GM12878 (cell line): ENCODE results near the gene OPCML. TPM values are rescaled to one million over a fixed set of nuclear protein-coding genes. Genes with fewer than 3 reads are reported as not detected.

Experiments
- ATAC-seq: fragments of 200-7000 bp; cut with Tn5 transposase; 3 replicates; pipeline ENCODE4 v1.9.1; 2020; ENCODE audit warnings: mild to moderate bottlenecking, moderate library complexity
- BruUV-seq: library from RNA; stranded (reverse); fragments of 400-500 nt; replicated peaks from 2 replicates; lab custom pipeline; 2021; lab: Mats Ljungman, UMichigan
- CTCF ChIA-PET: fragments of 300-600 bp; sonication (Branson Sonifier 250); formaldehyde crosslinking; extraction: SDS; loops from one replicate; lab custom pipeline; 2021; ENCODE audit warnings: inconsistent platforms; lab: Yijun Ruan, JAX
- POLR2A ChIA-PET: fragments of 350-600 bp; formaldehyde crosslinking; extraction: SDS; loops from one replicate; lab custom pipeline; 2021; ENCODE audit warnings: inconsistent platforms; lab: Charles Lee
- RAD21 ChIA-PET: fragments of 300-600 bp; sonication (Branson Sonifier 250); formaldehyde crosslinking; loops from one replicate; lab custom pipeline; 2023; ENCODE audit warnings: antibody characterized with exemption; ENCODE audit not compliant: unreplicated experiment; lab: Charles Lee
- SMC1A ChIA-PET: fragments of 300-600 bp; sonication (Branson Sonifier 250); formaldehyde crosslinking; loops from one replicate; lab custom pipeline; 2023; ENCODE audit not compliant: unreplicated experiment, uncharacterized antibody; lab: Charles Lee
- DNase-seq: peaks from one replicate; pipeline ENCODE4 v3.0.0-alpha.2; 2011; ENCODE audit warnings: low read depth, low spot score
- FAIRE-seq: peaks from 3 replicates; lab custom pipeline; 2011; peaks lifted over from hg19 to GRCh38; lab: Jason Lieb, UNC
- H2AFZ ChIP-seq: 2 replicates; pipeline ENCODE4 v1.6.0; 2011; ENCODE audit warnings: low read depth, low read length, control low read depth; ENCODE audit not compliant: control insufficient read depth
- H3K27ac ChIP-seq: 2 replicates; pipeline ENCODE4 v1.5.1; 2011; ENCODE audit warnings: control low read depth; ENCODE audit not compliant: control insufficient read depth, insufficient read depth
- H3K27me3 ChIP-seq, 2 experiments: replicated peaks in 1 of 2; 2 replicates each; pipeline versions ENCODE4 v1.6.0 to v1.6.1; 2011; ENCODE audit warnings: low read length in 1 of 2; ENCODE audit not compliant: control insufficient read depth in 2 of 2, insufficient read depth in 2 of 2
- H3K36me3 ChIP-seq, 2 experiments: 2 replicates each; pipeline ENCODE4 v1.5.1; 2011; ENCODE audit warnings: low read length in 1 of 2; ENCODE audit not compliant: control insufficient read depth in 2 of 2, insufficient read depth in 2 of 2
- H3K4me1 ChIP-seq: 2 replicates; pipeline ENCODE4 v1.6.1; 2011; ENCODE audit warnings: mild to moderate bottlenecking, low read length, moderate library complexity, mixed read lengths; ENCODE audit not compliant: control insufficient read depth, insufficient read depth
- H3K4me2 ChIP-seq: 2 replicates; pipeline ENCODE4 v1.6.0; 2011; ENCODE audit warnings: control low read depth; ENCODE audit not compliant: control insufficient read depth, insufficient read depth
- H3K4me3 ChIP-seq: fragments of 200-600 bp; sonication (generic); 2 replicates; pipeline ENCODE4 v1.5.1; 2016
- H3K79me2 ChIP-seq: 2 replicates; pipeline ENCODE4 v1.6.0; 2011; ENCODE audit warnings: low read length; ENCODE audit not compliant: control insufficient read depth, insufficient read depth
- H3K9ac ChIP-seq: 2 replicates; pipeline ENCODE4 v1.8.0; 2011; ENCODE audit warnings: low read length, control low read depth, mixed read lengths; ENCODE audit not compliant: control insufficient read depth, insufficient read depth
- H3K9me3 ChIP-seq: replicated peaks from 3 replicates; pipeline ENCODE4 v1.5.1; 2011; ENCODE audit warnings: mild to moderate bottlenecking, low read length; ENCODE audit not compliant: control insufficient read depth, insufficient read depth
- H4K20me1 ChIP-seq: 2 replicates; pipeline ENCODE4 v1.6.0; 2011; ENCODE audit not compliant: control insufficient read depth, insufficient read depth
- ASH2L ChIP-seq: fragments of 300-600, 200-600 bp; sonication (generic); IDR thresholded peaks from 2 replicates; pipeline ENCODE4 v1.6.1; 2017; ENCODE audit warnings: low read depth, mild to moderate bottlenecking, borderline replicate concordance
- CBFB ChIP-seq: IDR thresholded peaks from 2 replicates; pipeline ENCODE4 v1.6.1; 2016; ENCODE audit warnings: antibody characterized with exemption, low read depth
- FOXK2 ChIP-seq: fragments of 450-650 bp; IDR thresholded peaks from 2 replicates; pipeline ENCODE4 v1.6.1; 2017; ENCODE audit warnings: mild to moderate bottlenecking, moderate library complexity
- IKZF2 ChIP-seq, 2 experiments: fragments of 450-650 bp; IDR thresholded peaks; 2 replicates each; pipeline ENCODE4 v1.6.1; 2017; ENCODE audit warnings: mild to moderate bottlenecking in 2 of 2, moderate library complexity in 2 of 2
- KLF5 ChIP-seq: fragments of 450-650 bp; IDR thresholded peaks from 2 replicates; pipeline ENCODE4 v1.6.1; 2014; ENCODE audit warnings: mild to moderate bottlenecking; ENCODE audit not compliant: partially characterized antibody
- MEF2B ChIP-seq: fragments of 450-650 bp; IDR thresholded peaks from 2 replicates; pipeline ENCODE4 v1.6.1; 2018; ENCODE audit warnings: mild to moderate bottlenecking, moderate library complexity; ENCODE audit not compliant: partially characterized antibody, poor library complexity, severe bottlenecking
- POLR2A ChIP-seq: IDR thresholded peaks from 2 replicates; pipeline ENCODE4 v1.6.1; 2011; ENCODE audit warnings: low read depth, mild to moderate bottlenecking, low read length
- POU2F2 ChIP-seq: IDR thresholded peaks from 3 replicates; pipeline ENCODE4 v1.6.1; 2011; ENCODE audit warnings: low read depth, mild to moderate bottlenecking, low read length, borderline replicate concordance
- RBBP5 ChIP-seq: fragments of 200-600 bp; sonication (generic); conservative IDR thresholded peaks from 2 replicates; pipeline ENCODE4 v1.6.1; 2016
- SP1 ChIP-seq: IDR thresholded peaks from one replicate; pipeline ENCODE4 v1.6.1; 2011; ENCODE audit warnings: low read depth, low read length
- SUPT20H ChIP-seq: IDR thresholded peaks from 2 replicates; pipeline ENCODE4 v1.6.1; 2011; ENCODE audit warnings: low read depth, mild to moderate bottlenecking, low read length, moderate library complexity, borderline replicate concordance; ENCODE audit not compliant: control insufficient read depth
- ZBED1 ChIP-seq: IDR thresholded peaks from 2 replicates; pipeline ENCODE4 v1.6.1; 2016; ENCODE audit warnings: borderline replicate concordance
- WGBS: methylation state at CpG from one replicate; pipeline ENCODE4 v1.1.6; 2016; ENCODE audit warnings: low lambda C conversion rate; ENCODE audit not compliant: insufficient replicate concordance, insufficient coverage; ENCODE audit errors: missing lambda C conversion rate; 5-methylcytosine and 5-hydroxymethylcytosine counted together
- in situ Hi-C: fragments of 300-500 bp; cut with MboI; formaldehyde crosslinking; loops from 9 replicates; pipeline ENCODE4 v1.14.3; 2018; ENCODE audit warnings: mixed read lengths
- intact Hi-C: fragments of 100-400 bp; cut with micrococcal nuclease; formaldehyde crosslinking; loops from one replicate; pipeline ENCODE4 v1.14.2; 2022; ENCODE audit not compliant: unreplicated experiment
- polyA plus RNA-seq, 11 experiments: library from polyadenylated mRNA; depleted of rRNA in 4 of 11; unstranded in 6 of 11; stranded (reverse) in 5 of 11; fragments of >200 nt; fragmentation: Nextera tagmentation in 4 of 11; fragmentation: Illumina TruSeq in 1 of 11; extraction: Ambion mirVana in 4 of 11; extraction: Trizol in 1 of 11; gene quantifications; 1 replicate in 1 of 11; 2 replicates in 10 of 11; pipeline versions ENCODE4 v1.2.1 to v1.2.3, GENCODE V29; 2011 to 2016; ENCODE audit warnings: inconsistent platforms in 2 of 11, missing spikeins in 2 of 11, low read depth in 1 of 11
- total RNA-seq, 4 experiments: library from RNA; depleted of rRNA in 3 of 4; stranded (reverse); fragments of >200 nt in 3 of 4; fragmentation: Illumina TruSeq in 1 of 4; extraction: Trizol in 1 of 4; gene quantifications; 2 replicates each; pipeline versions ENCODE4 v1.2.1 to v1.2.3, GENCODE V29; 2013 to 2021
- TF ChIP-seq, protein P1 (sequence below): fragments of 450-650 bp; IDR thresholded peaks from 2 replicates; pipeline ENCODE4 v1.6.1; 2017; ENCODE audit warnings: mild to moderate bottlenecking, moderate library complexity

The OPCML gene
- total and polyA plus RNA-seq, 10 of the 15 experiments (the other 5 are each of a cell fraction or from before 2014, with no cell fraction given): 0.84 TPM; not detected in 9

DNA sequence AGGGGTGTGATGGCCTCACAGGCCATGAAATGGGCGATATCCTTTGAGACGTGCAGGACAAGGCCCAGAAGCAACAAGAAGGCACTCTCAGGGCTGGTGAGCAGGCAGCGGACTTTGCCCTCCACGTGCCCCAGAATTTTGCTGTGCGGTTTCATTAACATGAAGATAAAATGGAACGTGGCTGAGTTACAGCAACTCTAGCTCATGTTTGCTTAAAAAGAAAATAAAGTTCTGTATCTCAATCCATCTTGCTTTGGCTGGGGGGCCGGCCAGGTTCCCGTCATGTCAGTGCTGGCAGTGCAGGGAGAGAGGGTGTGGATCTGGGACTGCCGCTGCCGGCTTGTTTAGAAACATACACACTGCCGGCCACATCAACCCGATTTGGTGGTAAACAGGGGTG is 370.1 kb downstream of the OPCML start:
- BruUV-seq: no TSS peak
- Histone ChIP-seq H3K4me1 (no peaks in the 10 kb centered on the region), H3K9ac (no peak overlapping the region), H3K36me3 (no peaks in the 10 kb centered on the region)
- no peak for ATAC-seq
- TF ChIP-seq IKZF2 (IDR thresholded peaks at IDR 0.05) (no peak), CBFB (no peak), RBBP5 (no peak), MEF2B (no peak), ASH2L (no peak), ZBED1 (no peak), KLF5 (no peak), POLR2A (no peak), POU2F2 (no peak), FOXK2 (no peak), SUPT20H (no peak), SP1 (no peak)
- TF ChIP-seq, protein P1, sequence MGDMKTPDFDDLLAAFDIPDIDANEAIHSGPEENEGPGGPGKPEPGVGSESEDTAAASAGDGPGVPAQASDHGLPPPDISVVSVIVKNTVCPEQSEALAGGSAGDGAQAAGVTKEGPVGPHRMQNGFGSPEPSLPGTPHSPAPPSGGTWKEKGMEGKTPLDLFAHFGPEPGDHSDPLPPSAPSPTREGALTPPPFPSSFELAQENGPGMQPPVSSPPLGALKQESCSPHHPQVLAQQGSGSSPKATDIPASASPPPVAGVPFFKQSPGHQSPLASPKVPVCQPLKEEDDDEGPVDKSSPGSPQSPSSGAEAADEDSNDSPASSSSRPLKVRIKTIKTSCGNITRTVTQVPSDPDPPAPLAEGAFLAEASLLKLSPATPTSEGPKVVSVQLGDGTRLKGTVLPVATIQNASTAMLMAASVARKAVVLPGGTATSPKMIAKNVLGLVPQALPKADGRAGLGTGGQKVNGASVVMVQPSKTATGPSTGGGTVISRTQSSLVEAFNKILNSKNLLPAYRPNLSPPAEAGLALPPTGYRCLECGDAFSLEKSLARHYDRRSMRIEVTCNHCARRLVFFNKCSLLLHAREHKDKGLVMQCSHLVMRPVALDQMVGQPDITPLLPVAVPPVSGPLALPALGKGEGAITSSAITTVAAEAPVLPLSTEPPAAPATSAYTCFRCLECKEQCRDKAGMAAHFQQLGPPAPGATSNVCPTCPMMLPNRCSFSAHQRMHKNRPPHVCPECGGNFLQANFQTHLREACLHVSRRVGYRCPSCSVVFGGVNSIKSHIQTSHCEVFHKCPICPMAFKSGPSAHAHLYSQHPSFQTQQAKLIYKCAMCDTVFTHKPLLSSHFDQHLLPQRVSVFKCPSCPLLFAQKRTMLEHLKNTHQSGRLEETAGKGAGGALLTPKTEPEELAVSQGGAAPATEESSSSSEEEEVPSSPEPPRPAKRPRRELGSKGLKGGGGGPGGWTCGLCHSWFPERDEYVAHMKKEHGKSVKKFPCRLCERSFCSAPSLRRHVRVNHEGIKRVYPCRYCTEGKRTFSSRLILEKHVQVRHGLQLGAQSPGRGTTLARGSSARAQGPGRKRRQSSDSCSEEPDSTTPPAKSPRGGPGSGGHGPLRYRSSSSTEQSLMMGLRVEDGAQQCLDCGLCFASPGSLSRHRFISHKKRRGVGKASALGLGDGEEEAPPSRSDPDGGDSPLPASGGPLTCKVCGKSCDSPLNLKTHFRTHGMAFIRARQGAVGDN: no peak
- TF ChIP-seq, all 136 proteins: peak for 0
- Histone ChIP-seq H3K27ac (no peak overlapping the region), H3K27me3 (peaks cover 0 to 4% of the 10 kb centered on the region in 2 experiments; a peak in 3 of 4 replicates), H4K20me1 (no peaks in the 10 kb centered on the region), H3K4me2 (no peak overlapping the region), H3K79me2 (no peaks in the 10 kb centered on the region), H3K9me3 (no peaks in the 10 kb centered on the region), H3K4me3 (no peak overlapping the region), H2AFZ (no peak overlapping the region)
- intact Hi-C loops: no loop called here
- DNase-seq (no peak), FAIRE-seq (no peak)
- 42% methylated on average over 12 of the region's 12 CpGs for WGBS
- ChIA-PET CTCF (no interaction called here), SMC1A (interaction anchor here (1.0 kb wide), 1 partner anchor 23 kb away, joined by 3 read pairs; no protein-coding TSS in a partner anchor), POLR2A (no interaction called here), RAD21 (no interaction called here)
- in situ Hi-C loops: no loop called here
